Panc1 (cell line): ENCODE data around the gene NIPA2. TPM values are rescaled to one million over a fixed set of nuclear protein-coding genes. Genes with fewer than 3 reads are reported as not detected.

Experiments
- ATAC-seq: fragments of 200-7000 bp; cut with Tn5 transposase; 2 replicates; pipeline ENCODE4 v1.9.1; 2020; ENCODE audit warnings: mild to moderate bottlenecking, moderate library complexity
- BruUV-seq: library from RNA; stranded (reverse); fragments of 400-500 nt; replicated peaks from 2 replicates; lab custom pipeline; 2021; lab: Mats Ljungman, UMichigan
- CTCF ChIA-PET: fragments of 300-600 bp; sonication (Branson Sonifier 250); formaldehyde crosslinking; loops from one replicate; lab custom pipeline; 2022; ENCODE audit warnings: antibody characterized with exemption; lab: Charles Lee
- POLR2A ChIA-PET: fragments of 300-600 bp; sonication (Branson Sonifier 250); formaldehyde crosslinking; loops from one replicate; lab custom pipeline; 2022; ENCODE audit warnings: antibody characterized with exemption; lab: Charles Lee
- DNase-seq: peaks from one replicate; pipeline ENCODE4 v3.0.0-alpha.2; 2010; ENCODE audit warnings: low read depth, low spot score
- H3K27ac ChIP-seq: 2 replicates; pipeline ENCODE4 v1.5.1; 2011; ENCODE audit warnings: mild to moderate bottlenecking, low read length, inconsistent platforms
- H3K27me3 ChIP-seq: fragments of 200-500 bp; sonication (Bioruptor generic); 2 replicates; pipeline ENCODE4 v1.6.0; 2014; ENCODE audit warnings: low read length, inconsistent platforms; ENCODE audit not compliant: control insufficient read depth, insufficient read depth
- H3K36me3 ChIP-seq: fragments of 200-500 bp; sonication (Bioruptor generic); 2 replicates; pipeline ENCODE4 v1.5.1; 2014; ENCODE audit warnings: inconsistent platforms, mild to moderate bottlenecking, low read length, moderate library complexity; ENCODE audit not compliant: control insufficient read depth, insufficient read depth
- H3K4me1 ChIP-seq: 2 replicates; pipeline ENCODE4 v1.5.1; 2011; ENCODE audit warnings: inconsistent platforms, mild to moderate bottlenecking, low read length, moderate library complexity; ENCODE audit not compliant: control insufficient read depth, insufficient read depth
- H3K4me3 ChIP-seq, 2 experiments: 2 replicates each; pipeline ENCODE4 v1.5.1; 2011 to 2012; ENCODE audit warnings: low read depth in 2 of 2, low read length in 2 of 2, mild to moderate bottlenecking in 2 of 2, inconsistent platforms in 1 of 2, moderate library complexity in 1 of 2
- H3K9me3 ChIP-seq: fragments of 200-500 bp; sonication (Bioruptor generic); 2 replicates; pipeline ENCODE4 v1.5.1; 2014; ENCODE audit warnings: low read depth, mild to moderate bottlenecking, inconsistent platforms, low read length, moderate library complexity; ENCODE audit not compliant: control insufficient read depth, insufficient read depth
- POLR2AphosphoS5 ChIP-seq: IDR thresholded peaks from 2 replicates; pipeline ENCODE4 v1.6.1; 2012; ENCODE audit warnings: mild to moderate bottlenecking, low read depth, low read length, moderate library complexity
- SIN3A ChIP-seq: IDR thresholded peaks from 2 replicates; pipeline ENCODE4 v1.6.1; 2012; ENCODE audit warnings: low read depth, mild to moderate bottlenecking, low read length, moderate library complexity, borderline replicate concordance; ENCODE audit not compliant: insufficient read depth
- TCF7L2 ChIP-seq: IDR thresholded peaks from 2 replicates; pipeline ENCODE4 v1.6.1; 2011; ENCODE audit warnings: mild to moderate bottlenecking, low read depth, low read length, inconsistent platforms
- in situ Hi-C: cut with HindIII; loops from 2 replicates; pipeline ENCODE4 v1.10.0; 2016; ENCODE audit warnings: low sequenced_read_pairs, low pct_unique_long_range_greater_than_20kb
- intact Hi-C: fragments of 100-400 bp; cut with micrococcal nuclease; formaldehyde crosslinking; loops from one replicate; pipeline ENCODE4 v1.10.0; 2022; ENCODE audit not compliant: unreplicated experiment
- total RNA-seq: library from RNA; stranded (reverse); gene quantifications from one replicate; pipeline ENCODE4 v1.2.1, GENCODE V29; 2021; ENCODE audit not compliant: unreplicated experiment
- TF ChIP-seq, protein P1 (sequence below), 2 experiments: IDR thresholded peaks; 2 replicates each; pipeline ENCODE4 v1.6.1; 2011 to 2012; ENCODE audit warnings: low read depth in 2 of 2, control low read depth in 1 of 2, low read length in 1 of 2, mild to moderate bottlenecking in 1 of 2, moderate library complexity in 1 of 2; ENCODE audit not compliant: insufficient read depth in 1 of 2
- TF ChIP-seq, protein P2 (sequence below): fragments of 450-650 bp; IDR thresholded peaks from 2 replicates; pipeline ENCODE4 v1.5.1; 2017; ENCODE audit warnings: mild to moderate bottlenecking

The NIPA2 gene
- total RNA-seq, 1 experiment from 2014 or later = 94.8 TPM

DNA sequence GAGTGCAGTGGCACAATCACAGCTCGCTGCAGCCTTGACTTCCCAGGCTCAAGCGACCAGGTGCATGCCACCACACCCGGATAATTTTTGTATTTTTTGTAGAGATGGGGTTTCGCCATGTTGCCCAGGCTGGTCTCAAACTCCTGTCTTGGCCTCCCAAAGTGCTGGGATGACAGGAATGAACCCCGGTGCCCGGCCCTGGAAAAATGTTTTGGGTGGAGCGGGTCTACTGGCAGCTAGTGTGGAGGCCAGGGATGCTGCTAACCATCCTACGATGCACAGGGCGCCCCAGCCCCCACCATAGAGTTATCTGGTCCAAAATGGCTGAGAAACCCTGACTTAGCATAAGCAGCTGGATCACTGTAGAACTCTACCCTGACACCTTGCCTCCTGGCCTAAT, 35.4 kb downstream of the NIPA2 start:
- ChIA-PET CTCF (interaction anchor here (0.6 kb wide), 1 partner anchor 150 kb away, joined by 3 read pairs; no protein-coding TSS in a partner anchor), POLR2A (no interaction called here)
- Histone ChIP-seq H3K9me3 (no peaks in the 10 kb centered on the region), H3K4me3 (no peak overlapping the region), H3K36me3 (peaks cover 9% of the 10 kb centered on the region), H3K27ac (no peak overlapping the region), H3K27me3 (no peaks in the 10 kb centered on the region), H3K4me1 (no peaks in the 10 kb centered on the region)
- no TSS peak for BruUV-seq
- ATAC-seq (no peak), DNase-seq (no peak)
- in situ Hi-C loops (no loop called here), intact Hi-C loops (no loop called here)
- TF ChIP-seq SIN3A (no peak), TCF7L2 (no peak), POLR2AphosphoS5 (no peak)
- TF ChIP-seq, protein P1, sequence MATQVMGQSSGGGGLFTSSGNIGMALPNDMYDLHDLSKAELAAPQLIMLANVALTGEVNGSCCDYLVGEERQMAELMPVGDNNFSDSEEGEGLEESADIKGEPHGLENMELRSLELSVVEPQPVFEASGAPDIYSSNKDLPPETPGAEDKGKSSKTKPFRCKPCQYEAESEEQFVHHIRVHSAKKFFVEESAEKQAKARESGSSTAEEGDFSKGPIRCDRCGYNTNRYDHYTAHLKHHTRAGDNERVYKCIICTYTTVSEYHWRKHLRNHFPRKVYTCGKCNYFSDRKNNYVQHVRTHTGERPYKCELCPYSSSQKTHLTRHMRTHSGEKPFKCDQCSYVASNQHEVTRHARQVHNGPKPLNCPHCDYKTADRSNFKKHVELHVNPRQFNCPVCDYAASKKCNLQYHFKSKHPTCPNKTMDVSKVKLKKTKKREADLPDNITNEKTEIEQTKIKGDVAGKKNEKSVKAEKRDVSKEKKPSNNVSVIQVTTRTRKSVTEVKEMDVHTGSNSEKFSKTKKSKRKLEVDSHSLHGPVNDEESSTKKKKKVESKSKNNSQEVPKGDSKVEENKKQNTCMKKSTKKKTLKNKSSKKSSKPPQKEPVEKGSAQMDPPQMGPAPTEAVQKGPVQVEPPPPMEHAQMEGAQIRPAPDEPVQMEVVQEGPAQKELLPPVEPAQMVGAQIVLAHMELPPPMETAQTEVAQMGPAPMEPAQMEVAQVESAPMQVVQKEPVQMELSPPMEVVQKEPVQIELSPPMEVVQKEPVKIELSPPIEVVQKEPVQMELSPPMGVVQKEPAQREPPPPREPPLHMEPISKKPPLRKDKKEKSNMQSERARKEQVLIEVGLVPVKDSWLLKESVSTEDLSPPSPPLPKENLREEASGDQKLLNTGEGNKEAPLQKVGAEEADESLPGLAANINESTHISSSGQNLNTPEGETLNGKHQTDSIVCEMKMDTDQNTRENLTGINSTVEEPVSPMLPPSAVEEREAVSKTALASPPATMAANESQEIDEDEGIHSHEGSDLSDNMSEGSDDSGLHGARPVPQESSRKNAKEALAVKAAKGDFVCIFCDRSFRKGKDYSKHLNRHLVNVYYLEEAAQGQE (IDR thresholded peaks at IDR 0.05; ENCODE audit: insufficient read depth in 1 of 2, low read depth in 2 of 2, low read length in 1 of 2) = no peak
- TF ChIP-seq, protein P2, sequence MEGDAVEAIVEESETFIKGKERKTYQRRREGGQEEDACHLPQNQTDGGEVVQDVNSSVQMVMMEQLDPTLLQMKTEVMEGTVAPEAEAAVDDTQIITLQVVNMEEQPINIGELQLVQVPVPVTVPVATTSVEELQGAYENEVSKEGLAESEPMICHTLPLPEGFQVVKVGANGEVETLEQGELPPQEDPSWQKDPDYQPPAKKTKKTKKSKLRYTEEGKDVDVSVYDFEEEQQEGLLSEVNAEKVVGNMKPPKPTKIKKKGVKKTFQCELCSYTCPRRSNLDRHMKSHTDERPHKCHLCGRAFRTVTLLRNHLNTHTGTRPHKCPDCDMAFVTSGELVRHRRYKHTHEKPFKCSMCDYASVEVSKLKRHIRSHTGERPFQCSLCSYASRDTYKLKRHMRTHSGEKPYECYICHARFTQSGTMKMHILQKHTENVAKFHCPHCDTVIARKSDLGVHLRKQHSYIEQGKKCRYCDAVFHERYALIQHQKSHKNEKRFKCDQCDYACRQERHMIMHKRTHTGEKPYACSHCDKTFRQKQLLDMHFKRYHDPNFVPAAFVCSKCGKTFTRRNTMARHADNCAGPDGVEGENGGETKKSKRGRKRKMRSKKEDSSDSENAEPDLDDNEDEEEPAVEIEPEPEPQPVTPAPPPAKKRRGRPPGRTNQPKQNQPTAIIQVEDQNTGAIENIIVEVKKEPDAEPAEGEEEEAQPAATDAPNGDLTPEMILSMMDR = no peak

DNA sequence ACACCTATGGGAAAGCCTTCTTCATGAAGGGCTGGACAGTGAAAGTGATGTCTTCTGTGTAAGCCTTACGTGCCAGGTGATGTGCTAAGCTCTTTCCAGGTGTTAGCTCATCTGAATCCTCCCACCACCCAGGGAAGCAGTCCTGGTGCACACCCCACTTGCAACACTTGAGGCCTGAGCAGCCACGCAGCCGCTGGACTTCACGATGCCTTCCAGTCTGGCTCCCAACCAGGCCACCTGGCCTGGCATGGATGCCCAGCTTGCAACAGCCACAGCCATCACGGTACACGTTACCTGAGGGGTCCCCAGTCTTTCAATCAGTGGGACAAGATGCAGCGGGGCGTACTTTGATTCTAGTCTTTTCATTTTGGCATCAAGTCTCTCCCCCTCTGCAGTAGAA, 35.8 kb downstream of the NIPA2 start:
- no peaks in the 10 kb centered on the region for H3K9me3 ChIP-seq
- DNase-seq (no peak), ATAC-seq (no peak)
- in situ Hi-C loops = no loop called here
- BruUV-seq = no TSS peak
- H3K4me1 ChIP-seq = no peaks in the 10 kb centered on the region
- POLR2A ChIA-PET = no interaction called here
- intact Hi-C loops = no loop called here
- H3K27ac ChIP-seq = no peak overlapping the region
- H3K36me3 ChIP-seq = peaks cover 7% of the 10 kb centered on the region
- no peak overlapping the region for H3K4me3 ChIP-seq
- no peaks in the 10 kb centered on the region for H3K27me3 ChIP-seq
- TF ChIP-seq POLR2AphosphoS5 = no peak
- TF ChIP-seq, protein P2 = no peak
- no peak for TF ChIP-seq SIN3A
- TF ChIP-seq, protein P1 (IDR thresholded peaks at IDR 0.05; ENCODE audit: insufficient read depth in 1 of 2, low read depth in 2 of 2, low read length in 1 of 2) = no peak
- TF ChIP-seq TCF7L2 = no peak
- CTCF ChIA-PET = no interaction called here
